ENCODE results near the gene ZNF496. TPM values are rescaled to one million over a fixed set of nuclear protein-coding genes. Genes with fewer than 3 reads are reported as not detected.

Gene ZNF496
- total RNA-seq, 1 experiment from 2014 or later: 45.0 TPM

DNA sequence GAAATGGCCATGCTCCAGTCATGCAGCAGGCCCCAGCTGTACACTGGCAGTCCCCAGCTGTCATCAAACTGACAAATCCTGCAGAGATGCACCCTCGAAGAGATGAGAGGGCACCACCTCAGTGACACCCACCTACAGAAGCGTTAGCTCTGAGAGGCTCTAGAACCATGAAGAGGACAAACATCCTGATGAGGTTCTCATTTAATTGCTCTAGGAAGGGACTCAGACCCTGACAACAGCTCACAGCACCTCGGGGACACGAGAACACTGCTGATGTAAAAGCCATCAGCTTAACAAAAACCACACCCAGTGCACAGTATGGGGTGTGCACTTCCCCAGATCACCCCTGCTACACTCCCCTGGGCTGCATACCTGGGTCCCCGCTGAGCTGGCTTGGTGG, 3.4 kb downstream of the ZNF496 start:
- DNase-seq (ENCODE audit: low spot score): no peak

DNA sequence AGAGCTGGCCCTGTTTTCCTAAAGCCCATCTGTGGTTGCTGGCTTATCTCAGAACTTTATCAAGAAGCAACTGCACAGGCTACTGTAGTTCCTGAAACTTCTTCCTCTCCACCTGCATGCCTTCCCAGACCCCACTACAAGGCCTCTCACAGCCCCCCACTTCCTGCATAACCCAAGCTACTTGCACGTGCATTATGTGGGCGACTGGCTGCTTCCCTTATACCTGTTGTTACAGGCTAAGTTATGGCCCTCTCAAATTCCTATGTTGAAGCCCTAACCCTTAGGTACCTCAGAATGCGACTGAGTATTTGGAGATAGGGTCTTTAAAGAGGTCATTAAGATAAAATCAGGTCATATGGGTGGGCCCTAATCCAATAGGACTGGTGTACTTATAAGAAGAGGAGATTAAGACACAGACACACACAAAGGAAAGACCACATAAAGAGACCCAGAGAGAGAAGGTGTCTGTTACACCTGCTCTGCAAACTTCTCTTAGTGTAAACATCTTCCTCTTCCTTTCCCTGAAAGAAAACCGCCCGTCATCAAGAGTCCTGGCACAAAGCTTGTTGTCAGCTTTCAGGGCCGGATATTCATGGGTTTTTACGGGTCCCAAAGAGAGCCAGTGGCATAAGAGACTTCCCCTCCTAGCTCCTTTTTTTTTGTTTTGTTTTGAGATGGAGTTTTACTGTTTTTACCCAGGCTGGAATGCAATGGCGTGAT, 5.1 kb downstream of the ZNF496 start:
- no peak for DNase-seq (ENCODE audit: low spot score)

DNA sequence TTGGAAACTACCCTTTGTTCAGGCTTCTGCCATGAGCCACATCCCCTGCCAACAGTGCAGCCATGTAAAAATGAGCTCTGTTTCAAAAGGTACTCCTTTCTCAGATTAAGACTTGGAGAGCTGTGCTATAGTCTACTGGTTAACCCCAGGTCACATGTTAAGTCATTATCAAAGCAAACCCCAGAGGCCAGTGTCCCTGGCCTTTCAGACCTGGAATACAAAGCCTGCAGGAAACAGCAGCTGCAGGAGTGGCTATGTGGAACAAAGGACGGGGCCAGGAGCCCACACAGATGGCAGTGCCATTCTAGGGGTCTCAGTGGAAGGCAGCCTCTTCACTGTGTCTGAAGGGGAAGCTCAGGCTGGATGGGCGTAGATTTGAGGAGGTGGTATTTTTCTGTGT, 6.7 kb downstream of the ZNF496 start:
- DNase-seq (ENCODE audit: low spot score): no peak

DNA sequence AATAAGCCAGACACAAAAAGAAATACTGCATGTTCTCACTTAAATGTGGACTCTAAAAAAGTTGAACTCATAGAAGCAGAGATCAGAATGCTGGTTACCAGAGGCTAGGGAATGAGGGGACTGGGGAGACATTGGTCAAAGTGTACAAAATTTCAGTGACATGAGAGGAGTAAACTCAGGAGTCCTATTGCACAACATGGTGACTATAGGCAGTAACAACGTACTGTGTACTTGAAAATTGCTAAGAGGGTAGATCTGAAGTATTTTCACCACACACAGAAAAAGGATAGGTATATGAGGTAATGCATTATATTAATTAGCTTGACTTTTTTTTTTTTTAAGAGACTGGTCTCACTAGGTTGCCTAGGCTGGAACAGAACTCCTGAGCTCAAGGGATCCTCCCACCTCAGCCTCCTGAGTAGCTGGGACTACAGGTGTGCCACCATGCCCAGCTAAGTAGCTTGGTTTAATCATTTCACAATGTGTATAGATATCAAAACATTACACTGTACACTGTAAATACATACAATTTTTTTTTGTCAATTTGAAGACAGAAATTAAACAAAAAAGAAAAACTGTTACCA, 7.4 kb downstream of the ZNF496 start:
- no peak for DNase-seq (ENCODE audit: low spot score)

DNA sequence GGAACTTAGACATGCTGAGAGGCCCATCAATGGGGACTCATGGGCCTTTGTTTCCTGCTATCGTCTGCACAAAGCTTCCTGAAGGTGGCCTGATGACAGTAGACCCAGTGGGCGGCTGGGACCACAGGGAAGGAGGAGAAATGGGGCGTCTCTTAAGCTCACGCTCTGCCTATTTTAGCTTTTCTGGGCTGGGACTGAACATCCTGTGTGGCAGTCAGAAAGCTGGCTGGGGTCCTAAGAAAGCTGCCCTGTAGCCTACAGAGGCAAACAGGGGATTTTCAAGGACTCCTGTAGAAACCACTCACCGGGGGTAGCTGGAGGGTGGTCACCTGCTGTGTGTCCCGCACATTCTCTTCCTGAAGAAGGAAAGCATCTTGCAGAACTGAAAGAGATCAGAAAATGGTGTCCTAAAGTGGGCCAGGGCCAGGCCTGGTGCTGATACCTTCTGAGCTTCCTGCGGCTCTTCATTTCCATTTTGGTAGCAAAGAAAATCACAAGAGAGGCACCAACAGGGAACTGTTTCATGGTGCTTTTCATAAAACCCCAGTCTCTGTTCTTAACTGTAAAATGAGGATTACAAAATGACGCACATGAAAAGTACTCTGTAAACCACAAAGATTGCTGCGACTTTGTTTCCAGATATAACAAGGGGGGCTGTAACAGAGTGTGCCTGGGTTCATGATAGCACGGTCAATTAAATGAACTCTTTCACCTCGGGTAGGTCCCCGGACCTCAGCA, 8.6 kb downstream of the ZNF496 start:
- DNase-seq (ENCODE audit: low spot score): no peak

DNA sequence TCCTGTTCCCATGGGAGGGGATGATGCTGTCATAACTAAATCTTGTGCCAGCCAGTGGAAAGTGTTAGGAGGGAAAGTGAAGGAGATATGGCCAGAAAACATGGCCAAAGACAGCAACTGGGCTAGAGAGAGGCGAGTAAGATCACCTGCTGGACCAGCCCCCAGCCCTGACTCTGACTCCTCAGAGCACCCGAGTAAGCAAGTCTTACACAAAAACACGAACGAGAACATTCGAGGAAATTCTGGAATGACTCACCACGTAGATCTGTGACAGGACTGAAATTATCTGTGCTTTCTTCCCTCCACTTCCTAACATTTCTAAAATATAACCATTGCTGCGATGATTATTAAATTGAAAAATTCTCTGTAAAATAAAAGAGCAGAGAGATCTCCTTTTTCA, 9.2 kb downstream of the ZNF496 start:
- DNase-seq (ENCODE audit: low spot score): no peak

DNA sequence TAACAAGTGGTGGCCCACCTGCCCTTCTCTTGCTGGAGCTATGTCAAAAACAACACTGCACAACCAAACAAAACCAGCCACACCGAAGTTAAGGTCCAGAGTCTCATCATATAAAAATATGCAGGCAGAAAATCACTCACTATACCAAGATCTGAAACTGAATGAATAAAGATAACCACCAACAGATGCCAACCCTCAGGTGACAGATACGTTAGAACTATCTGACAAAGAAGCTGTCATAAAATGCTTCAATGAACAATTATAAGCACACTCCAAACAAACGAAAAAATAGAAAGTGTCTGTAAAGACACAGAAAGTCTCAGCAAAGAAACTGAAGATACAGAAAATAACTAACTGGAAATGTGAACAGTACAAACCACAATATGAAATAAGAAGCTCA, 14.0 kb downstream of the ZNF496 start:
- DNase-seq (ENCODE audit: low spot score): no peak

DNA sequence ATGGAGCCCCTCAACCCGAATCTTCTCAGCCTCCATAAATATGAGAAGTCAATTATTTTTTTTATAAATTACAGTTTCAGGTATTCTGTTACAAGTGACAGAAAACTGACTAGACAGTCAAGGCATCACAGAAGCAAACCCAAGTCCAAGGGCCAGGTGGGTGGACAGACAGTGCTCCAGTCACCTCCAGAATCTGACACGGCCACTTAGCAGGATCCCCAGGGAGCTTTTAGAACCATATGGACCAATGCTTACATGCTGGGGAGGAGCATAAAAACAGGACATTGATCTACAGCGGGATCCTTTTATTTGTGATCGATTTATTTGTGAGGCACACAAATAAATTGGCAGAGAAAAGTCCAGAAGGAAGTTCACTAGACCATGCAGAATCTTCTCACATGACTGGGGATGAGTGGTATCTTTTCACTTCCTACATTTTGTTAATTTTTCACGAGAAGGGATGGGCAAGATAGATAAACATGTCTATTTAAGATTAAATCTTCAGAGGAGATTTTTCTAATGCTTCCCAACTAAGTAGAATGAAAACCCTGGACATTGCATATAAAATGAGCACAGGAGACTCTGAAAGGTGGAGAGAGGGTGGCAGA, 15.0 kb downstream of the ZNF496 start:
- no peak for DNase-seq (ENCODE audit: low spot score)

DNA sequence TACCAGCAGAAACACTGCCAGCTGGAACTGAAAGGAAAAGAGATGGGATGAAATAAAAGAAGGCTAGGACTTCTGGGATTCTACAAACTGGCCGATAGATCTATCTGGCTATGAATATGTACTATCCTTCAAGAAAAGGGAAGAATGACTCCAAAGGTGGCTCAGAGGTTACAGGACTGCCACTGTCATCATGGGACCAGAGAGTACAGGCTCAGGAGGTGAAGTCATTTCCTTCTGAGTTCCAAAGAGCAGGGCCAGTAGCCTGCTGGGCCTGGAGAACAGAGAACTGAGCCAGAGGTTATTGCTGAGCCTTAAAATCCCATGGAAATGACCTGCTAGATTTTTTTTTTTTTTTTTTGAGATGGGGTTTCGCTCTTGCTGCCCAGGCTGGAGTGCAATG, 27.6 kb downstream of the ZNF496 start:
- no peak for DNase-seq (ENCODE audit: low spot score)

DNA sequence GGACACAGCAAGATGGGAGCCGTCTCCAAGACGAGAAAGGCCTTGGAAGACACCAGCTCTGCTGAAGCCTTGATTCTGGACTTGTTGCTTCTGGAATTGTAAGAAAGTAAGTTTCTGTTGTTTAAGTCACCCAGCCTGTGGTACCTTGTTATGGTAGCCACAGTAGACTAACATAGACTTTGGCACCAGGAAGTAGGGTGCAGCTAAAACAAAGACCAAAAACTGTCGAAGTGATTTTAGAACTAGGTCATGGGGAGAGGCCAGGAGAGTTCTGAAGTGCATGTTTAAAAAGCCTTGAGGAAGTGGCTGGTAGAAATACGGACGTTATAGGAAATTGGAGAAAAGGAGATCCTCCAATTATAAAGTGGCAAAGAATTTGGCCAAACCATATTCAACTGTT, 28.5 kb downstream of the ZNF496 start:
- DNase-seq (ENCODE audit: low spot score): no peak

DNA sequence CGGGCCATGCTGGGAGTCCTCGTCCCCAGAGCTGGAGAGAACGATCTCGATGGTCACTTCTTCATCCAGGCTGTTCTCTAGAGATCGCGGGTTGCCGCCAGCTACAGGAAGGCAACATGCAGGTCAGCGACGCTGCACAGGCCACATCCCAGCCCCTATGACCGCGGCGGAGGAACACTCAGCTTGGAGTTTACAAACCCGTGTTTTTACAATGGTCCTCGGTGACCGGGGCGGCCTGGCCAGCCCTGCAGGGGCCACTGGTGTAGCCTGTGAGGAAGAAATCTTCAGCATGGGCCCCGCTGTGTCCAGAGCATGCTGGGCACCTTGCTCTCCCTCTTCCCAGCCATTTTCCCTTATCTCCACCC, 30.5 kb downstream of the ZNF496 start:
- no peak for DNase-seq (ENCODE audit: low spot score)

DNA sequence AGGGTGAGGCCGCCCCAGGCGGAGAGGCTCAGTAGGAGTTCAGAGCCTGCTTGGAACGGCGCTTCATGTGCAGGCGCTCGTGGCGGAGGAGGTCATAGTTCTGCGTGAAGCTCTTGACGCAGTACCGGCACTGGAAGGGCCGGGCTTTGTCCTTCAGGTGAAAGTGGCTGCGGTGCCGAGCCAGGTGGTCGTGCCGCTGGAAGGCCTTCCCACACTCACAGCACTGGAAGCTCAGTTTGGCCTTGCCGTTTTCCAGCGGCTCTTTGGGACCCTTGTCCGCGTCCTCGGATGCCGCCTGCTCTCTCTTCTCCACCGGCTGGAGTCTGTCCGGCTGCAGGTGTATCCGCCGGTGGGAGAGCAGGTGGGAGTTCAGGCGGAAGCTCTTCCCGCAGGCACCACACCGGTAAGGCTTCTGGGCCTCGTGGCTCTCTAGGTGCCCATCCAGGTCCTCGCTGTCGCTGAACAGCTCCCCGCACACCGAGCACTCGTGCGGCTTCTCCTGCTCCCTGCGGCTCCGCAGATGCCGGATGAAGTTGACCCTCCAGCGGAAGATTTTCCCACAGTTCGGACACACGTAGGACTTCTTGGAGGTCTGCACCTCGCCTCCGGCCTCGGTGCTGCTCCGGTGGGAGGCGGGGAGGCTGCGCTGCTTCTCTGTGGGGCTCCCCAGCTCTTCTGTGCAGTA, 31.0 kb downstream of the ZNF496 start:
- no peak for DNase-seq (ENCODE audit: low spot score)

DNA sequence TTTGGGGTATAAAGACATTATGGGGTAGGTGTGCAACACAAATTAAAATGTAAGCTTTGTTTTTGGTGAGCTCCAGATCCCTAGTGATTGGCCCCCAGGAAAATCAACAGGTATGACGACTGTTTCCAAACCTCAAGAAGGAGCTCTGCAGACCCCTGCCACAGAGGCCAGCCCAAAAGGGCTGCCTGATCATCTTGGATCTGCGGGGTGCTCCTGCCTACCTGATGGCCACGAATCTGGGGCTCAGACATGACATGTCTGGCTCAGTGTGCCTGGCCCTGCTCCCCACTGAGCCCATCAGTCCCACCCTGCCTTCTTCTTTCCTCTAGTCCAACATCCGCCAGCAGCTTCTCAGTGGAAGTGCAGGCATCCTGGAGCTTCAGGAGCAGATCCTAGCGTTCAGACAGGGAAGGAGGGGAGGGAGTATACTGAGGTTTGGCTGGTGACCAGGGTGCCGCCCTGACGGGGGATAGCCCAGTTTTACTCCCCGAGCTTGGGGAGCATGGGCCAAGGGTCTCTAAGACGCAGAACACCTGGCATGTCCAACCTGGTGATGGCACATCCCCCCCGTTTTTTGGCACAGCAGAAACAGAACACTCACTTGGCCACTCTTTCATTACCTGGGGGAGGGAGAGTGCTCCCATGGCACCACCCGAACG, 31.8 kb downstream of the ZNF496 start:
- no peak for DNase-seq (ENCODE audit: low spot score)

DNA sequence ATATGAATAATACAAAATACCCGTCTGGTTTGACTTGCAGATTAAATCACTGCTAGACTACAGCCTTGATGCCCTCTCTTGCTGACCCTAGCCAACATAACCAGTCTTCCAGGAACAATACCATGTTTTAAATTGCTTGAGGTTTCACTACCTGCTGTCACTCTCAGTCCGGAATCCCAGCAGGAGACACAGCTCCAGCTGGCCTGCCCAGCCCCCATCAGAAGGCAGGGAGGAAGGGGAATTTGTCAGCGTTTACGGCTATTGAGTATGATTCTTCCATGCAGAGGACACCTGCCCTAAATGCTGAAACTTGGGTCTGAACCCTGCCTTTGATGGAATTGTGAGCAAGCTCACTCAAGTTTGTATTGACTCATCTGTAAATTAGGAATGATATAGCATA, 33.0 kb downstream of the ZNF496 start:
- no peak for DNase-seq (ENCODE audit: low spot score)

DNA sequence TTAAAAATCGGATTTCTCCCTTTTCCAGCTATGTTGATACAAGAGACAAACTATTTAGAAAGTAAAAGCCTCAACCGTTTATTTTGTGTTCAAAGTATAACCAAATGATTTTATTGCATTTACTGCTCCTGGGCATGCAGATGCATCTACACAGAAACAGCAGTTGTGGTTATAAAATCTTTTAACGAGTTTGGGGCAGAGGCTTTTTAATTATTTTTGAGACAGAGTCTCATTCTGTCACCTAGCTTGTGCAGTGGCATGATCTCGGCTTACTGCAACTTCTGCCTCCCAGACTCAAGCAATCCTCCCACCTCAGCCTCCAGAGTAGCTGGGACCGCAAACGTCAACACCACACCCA, 33.6 kb downstream of the ZNF496 start:
- DNase-seq (ENCODE audit: low spot score): no peak

DNA sequence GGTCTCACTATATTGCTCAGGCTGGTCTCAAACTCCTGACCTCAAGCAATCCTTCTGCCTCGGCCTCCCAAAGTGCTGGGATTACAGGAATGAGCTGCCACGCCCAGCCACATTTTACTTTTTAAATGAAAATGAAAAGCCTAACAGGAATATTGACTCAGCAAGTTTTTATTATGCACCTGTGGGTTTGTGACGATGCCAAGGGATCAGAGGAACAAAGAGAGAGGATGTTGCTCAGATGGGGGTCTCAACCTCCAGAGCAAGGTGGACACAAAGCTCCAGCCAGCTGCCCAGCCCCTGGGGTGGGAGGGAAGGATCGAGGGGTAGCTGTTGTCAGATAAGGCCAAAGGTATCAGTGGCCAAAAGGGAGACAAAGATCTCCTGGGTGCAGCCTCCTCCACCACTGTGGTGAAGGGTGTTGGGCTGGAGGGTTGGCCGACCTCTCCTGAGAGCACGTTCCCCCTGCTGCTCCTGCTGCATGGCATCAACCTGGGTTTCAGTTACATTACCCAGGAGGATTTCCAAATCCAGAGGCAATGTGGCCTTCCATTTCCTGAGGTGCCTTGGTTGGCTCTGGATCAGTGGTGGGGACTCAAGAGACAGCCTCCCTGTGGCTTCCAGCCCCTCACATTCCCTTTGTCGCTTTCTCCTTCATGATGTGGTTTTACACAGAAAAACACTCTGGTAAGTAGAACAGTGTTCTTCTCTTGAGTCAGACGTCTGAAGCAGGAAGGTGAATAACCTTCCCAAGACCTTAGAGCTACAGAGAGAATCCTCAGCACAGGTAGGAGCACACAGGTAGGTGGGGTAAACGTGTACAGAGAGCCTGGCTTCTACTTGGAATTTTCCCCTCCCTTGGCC, 34.2 kb downstream of the ZNF496 start:
- no peak for DNase-seq (ENCODE audit: low spot score)

DNA sequence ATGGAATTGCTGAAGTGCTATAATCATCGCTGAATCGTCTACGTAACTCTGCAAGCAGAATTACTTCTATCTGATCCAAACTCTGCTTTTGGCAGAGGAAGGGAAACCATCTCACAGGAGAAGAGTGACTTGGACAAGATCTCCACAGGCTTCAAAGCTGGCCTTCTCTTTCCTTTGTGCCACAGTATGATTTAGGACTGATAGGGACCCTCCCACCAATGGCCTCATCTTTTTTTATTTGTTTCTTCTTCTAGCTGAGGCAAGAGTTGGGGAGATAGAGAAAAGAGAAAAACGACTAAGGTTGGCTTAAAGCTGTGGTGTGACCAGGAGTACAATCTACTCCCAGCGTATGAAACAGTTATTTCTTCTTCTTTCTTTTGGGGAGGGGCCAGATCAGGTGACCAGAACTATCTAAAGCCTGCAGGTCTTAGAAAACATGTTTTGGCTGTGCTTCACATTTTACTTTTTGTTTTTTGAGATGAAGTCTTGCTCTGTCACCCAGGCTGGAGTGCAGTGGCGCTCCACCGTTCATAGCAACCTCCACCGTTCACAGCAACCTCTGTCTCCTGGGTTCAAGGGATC, 35.0 kb downstream of the ZNF496 start:
- no peak for DNase-seq (ENCODE audit: low spot score)

DNA sequence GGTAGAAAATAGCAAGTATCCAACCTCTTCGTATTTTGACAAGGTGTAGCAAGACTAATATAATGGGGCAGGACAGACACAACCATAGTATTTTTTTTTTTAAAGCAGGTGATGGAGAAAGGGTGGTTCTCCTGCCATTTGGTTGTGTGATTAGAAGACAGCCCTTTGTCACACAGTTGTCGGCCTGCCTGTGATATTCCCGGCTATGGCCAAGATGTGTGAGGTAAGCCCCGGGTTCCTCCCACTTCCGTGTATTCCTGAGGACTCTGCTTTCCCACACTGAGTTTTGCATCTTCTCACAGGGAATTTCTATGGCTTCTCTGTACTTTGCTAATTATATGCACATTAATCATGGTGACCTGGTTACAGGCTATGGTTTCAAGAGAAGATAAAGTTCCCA, 35.9 kb downstream of the ZNF496 start:
- no peak for DNase-seq (ENCODE audit: low spot score)

DNA sequence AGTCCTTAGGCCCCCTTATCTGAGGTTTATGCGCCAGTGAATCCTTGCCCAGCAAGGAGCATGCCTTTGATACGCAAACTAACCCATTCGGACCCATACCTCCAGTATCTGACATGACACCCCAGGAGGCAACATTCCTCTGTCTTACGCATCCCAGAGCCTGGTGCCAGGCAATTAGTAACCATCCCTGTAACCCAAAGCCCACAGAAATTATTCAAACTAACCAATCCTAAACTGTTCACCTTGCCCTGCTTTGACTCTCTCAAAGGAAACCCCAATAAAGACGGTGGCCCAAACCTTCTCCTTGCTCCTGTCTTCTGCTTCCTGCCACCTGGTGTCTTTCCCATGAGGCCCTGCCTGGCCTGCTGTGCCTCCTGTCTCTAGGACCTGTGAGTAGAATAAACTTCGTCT, 36.4 kb downstream of the ZNF496 start:
- DNase-seq (ENCODE audit: low spot score): peak; percentile 53

DNA sequence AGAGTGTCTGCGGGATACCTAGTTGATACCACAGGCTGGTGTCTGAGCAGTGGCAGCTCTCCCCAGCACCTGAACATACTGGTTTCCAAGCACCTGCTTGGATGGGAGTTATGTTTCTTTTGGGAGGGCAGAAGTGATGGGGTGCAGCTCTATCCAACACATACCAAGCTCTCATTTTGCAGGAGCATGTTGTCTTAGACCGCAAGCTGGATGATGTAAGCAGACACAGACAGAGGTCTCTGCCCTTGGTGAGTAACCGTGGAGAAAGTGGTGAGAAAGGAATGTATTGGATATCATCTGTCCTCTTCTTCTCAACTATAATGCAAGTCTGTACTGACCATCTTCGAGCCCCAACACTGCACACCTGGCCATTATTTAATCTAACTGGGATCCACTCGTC, 37.4 kb downstream of the ZNF496 start:
- peak; percentile 61 for DNase-seq (ENCODE audit: low spot score)

DNA sequence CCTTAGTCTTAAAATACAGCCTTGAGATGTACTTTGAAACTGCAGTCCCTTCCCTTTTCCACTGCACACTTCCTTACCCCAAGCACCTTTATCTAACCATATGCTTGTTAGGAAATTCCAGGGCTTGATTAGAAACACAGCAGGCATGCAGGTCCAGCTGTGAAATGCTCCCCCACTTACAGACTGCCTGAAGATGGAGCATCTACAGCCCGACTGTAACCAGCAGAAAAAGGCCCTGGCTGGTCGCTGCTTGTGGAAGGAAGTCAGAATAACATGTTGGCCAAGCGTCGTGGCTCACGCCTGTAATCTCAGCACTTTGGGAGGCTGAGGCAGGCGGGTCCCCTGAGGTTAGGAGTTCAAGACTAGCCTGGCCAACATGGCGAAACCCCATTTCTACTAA, 38.6 kb downstream of the ZNF496 start:
- DNase-seq (ENCODE audit: low spot score): no peak

All from A172 (cell line).